GM19043 (cell line): ENCODE measurements around the gene RTN1.

Source experiments
- ATAC-seq: cut with Tn5 transposase; IDR thresholded peaks from one replicate; pipeline ENCODE4 v1.9.1; 2021; ENCODE audit warnings: low read depth; ENCODE audit not compliant: unreplicated experiment

RTN1 gene

DNA sequence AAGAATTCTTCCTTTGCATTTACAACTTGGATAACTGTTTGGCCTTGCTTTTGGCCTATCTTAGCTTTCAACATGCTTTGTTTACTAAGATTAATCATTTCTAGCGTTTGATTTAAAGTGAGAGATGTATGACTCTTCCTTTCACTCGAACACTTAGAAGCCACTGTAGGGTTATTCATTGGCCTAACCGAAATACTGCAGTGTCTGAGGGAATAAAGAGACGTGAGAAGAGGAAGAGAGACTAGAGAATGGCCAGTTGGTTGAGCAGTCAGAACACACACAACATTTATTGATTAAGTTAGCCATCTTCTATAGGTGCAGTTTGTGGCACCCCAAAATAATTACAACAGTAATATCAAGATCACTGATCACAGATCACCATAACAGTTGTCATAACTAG is 231.7 kb downstream of the RTN1 start:
- peak; percentile 67 for ATAC-seq

DNA sequence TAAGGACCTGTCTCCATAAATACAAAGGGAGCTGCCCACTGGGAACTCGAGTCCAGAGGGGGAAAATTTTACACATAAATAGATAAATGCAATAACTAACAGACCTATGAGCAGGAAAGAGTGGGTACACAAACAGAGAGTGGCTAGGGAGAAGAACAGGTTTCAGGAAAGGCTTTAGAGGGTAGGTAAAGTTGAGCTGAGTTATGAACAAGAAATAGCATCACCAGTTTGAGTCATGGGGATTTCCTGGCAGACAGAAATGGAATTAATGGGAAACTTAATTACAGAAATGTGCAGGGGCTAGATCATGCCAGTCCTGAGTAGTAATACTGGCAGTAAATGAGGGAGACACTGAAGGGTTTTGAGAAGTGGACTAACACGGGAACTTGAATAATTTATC is 236.0 kb downstream of the RTN1 start:
- ATAC-seq: no peak

DNA sequence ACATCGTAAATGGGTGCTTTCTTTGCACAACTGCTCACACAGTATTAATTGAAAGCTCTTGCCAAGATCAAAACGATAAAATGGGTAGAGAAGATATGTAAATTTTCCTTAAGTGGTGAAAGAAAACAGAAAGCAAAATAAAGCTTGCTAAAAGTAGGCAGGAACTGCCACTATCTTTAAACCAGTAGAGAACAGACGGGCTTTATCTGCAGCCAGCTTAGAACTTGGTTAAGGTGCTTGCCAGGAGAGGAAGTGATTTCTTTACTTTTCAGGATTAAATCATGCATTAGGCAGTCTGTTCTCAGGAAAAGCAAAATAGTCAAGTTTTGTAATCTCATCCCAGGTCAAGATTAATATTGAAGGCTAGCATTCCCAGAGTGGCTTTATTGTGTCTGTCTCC is 237.1 kb downstream of the RTN1 start:
- no peak for ATAC-seq

DNA sequence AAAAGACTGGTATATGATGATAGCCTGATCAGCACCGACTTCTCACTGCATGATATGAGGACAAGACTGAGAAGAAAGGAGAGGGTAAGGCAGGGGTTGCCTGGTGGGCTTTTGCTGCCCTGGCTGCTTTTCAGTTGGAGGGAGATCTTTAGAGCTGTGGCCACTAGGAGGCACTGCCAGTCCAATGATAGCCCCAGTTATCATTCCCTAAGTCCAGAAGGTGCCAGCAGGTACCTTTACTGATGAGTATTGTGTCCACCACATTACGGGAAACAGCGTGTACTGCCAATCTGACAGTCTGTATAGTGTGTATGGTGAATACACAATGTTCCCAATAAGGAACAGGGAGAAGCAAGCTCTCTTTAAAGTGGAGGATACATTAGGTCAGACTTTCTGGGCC is 238.2 kb downstream of the RTN1 start:
- no peak for ATAC-seq

DNA sequence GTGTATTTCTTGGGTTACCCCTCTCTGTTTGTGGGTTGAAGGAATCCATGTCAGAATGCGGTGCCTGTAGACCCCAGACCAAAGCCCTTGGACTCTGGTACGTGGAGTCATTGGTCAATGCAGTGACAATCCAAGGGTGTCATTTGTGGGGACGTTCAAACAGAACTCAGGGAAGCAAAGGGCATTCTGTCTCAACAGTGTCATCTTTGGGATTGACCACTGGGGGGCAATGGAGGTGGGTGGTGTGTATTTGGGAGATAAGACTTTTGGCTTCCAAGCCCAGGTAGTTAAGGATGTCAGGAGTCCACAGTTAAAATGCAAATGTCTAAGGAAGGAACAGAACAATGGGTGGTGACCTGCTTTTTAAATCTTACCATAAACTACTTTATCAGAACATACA is 239.3 kb downstream of the RTN1 start:
- ATAC-seq: no peak

DNA sequence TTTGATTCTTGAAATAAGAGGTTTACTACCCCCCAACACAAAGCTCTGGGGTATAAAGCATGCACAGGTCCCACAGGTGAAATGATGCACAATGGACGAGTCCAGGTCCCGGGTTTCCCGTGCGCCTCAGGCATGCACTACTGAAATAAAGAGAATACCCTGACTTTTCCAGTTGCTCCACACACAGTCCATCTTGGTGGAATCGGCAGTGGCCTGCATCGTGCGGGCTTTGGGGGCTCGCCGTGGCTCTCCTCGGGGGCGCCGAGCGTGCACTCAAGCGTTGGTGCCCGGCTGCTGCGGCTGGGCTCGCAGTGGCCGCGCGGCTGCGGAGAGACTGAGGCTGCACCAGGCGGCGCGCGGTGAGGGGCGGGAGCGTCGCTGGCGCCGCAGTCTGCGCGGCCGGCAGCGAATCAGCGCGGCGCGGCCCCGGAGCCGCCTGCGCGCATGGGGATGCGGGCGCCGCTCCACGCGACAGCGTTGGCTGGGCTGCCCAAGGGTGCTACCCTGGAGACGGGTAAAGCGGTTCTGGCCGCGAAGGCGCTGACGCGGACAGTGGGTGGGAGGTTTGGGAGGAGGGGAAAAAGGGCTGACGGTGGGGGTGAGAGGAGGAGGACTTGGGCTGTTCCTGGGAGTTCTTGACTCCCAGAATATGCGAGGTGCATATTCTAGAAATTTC is 240.2 kb downstream of the RTN1 start:
- ATAC-seq: no peak

DNA sequence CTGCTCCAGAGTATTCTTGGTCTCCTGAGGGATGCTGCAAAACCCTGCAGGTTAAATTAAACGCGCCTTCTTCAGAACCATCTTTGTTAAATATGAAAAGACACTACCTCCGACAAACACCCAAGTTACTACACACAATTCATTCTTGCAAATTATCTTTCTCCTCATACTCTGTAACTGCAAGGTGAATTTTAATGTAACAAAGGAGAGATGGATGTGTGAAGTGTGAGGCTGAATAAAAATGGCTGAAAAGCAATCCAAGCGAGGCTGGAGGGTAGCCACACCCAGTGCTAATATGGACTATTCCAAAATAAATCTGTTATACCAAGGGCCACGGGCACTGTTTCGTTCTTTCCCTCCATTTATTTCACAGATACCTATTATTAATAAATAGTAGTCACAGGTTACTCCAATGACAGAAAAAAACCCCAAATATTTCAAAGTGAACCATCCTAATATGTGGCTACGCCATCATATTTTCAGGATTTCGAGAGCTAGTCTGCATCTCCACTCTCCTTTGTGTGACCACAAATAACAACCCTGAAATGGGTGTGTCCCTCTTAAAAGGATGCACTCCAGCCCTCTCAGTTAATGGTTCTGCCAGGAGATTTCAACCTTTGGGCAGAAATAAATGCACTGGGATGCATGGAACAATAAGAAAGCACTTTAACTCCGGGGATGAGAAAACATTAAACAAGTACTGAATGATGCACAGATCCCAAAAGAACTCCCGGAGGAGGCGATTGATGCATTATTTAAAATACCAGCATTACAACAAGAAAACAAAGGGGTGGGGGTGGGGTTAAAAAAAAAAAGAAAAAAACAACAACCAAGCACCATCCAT is 240.9 kb downstream of the RTN1 start:
- ATAC-seq: no peak

DNA sequence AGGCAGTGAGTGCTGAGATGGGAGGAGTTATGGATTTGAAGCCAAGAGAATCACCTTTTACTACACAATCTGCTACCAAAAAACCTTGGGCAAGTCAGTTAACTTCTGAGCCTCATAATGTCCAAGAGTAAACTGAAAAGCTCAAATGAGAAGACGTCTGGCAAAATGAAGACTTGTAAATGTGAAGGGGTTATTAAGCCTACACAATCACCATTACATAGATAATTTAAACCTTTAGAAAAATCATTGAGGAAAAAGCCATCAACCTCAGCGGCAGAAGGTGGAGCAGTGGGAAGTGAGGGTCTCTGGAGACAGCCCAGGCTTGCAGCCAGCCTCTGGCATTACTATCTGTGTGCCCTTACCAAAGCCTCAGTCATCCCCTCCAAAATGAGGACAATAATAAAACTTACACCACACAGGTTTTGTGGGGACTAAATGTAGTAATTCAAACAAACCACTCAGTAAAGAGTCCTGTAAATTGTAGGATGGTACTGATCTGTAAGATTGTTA is 243.5 kb downstream of the RTN1 start:
- no peak for ATAC-seq

DNA sequence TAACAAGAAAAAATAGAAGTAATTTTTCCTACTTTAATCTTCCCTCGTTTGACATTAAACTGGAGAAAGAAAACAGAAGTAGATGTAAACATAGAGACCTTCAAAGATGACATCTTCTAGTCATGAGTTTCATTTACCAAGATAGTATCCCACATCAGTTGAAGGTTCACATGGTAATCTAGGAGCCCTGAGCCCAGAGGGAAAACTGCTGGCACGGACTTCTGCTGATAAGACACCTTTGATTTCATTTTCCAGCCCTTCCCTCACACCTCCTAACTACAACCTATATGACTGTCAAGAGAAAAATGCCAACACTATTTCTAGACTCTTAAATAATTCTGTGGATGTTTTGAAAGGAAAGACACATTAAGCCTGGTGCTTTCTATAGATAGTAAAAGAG is 247.9 kb downstream of the RTN1 start:
- no peak for ATAC-seq

DNA sequence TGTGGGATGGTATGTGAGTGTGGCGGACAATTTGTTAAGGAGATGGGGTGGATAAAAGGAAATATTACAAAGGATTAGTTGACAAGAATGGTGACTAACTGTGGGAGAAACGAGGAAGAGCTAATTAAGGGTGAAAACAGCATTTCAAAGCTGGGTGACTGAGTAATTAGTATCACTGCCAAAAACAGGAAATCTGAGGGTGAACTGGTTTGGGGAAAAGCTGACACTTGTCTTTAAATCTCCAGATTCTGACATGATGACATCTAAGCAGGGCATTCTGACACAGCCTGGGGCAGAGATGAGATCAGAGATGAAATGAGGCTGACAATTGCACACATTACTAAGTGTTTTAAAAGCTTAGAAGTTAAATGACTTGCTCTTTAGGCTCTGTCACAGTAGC is 251.5 kb downstream of the RTN1 start:
- no peak for ATAC-seq

DNA sequence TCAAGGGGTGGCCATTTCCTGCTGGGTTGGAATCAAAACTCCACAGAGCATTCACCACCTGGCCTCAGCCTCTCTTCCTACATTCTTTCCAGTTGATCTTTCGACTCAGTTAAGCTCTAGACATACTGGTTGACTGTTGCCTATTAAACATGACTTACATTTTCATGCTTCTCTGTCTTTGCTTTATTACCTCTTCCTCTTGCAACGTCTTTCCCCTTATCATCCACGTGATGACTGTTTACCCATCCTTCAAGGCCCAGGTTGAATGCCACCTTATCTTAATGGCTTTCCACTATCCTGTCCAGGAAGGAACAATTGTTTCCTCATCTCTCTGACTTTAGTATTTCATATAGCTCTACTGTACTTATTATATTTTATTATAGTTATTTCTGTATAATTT is 269.5 kb downstream of the RTN1 start:
- ATAC-seq: no peak

DNA sequence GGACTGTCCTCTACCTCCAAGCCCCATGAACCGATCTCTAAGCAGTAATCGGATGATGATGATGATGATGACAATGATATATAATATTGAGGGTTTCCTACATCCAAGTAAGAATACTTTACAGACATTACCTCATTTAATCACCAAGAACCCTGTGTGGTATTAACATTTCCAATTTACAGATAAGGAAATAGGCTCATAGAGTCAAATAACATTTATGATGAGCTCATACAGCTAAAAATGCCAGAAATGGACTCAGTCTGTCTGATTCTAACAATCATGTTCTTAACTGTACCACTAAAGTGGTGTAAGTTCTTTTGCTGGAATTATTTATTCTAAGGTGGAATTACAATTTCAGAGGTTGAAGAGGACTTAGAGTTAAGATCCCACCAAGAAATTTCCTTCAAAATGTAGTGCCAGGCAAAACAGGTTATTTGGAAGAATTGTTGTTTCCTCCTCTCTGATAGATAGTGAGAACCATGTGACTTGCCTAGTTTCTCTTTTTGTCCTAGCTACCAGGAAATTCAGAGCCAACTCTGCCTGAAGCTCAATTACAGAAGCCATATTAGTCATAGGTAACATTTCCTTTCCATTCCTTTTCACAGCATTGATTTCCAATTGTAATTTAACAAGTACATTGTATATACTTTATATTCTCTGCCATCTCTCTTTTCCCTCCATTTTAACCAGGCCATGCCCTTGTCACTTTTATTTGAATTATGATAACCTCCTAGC is 270.2 kb downstream of the RTN1 start:
- ATAC-seq: no peak

DNA sequence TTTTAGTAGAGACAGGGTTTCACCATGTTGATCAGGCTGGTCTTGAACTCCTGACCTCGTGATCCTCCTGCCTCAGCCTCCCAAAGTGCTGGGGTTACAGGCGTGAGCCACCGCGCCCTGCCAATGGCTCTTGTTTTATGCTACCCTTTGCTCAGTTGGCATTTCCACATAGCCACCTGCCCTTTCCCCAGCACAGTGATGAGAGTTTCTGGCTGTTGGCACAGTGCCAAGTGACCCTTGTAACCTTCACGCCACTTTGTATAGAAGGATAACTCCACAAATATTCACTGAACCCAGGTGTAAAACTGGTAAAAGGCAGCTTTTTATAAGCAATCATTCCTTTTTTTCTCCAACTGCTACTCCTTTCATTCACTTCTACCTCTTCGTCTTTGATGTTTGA is 275.5 kb downstream of the RTN1 start:
- ATAC-seq: no peak

DNA sequence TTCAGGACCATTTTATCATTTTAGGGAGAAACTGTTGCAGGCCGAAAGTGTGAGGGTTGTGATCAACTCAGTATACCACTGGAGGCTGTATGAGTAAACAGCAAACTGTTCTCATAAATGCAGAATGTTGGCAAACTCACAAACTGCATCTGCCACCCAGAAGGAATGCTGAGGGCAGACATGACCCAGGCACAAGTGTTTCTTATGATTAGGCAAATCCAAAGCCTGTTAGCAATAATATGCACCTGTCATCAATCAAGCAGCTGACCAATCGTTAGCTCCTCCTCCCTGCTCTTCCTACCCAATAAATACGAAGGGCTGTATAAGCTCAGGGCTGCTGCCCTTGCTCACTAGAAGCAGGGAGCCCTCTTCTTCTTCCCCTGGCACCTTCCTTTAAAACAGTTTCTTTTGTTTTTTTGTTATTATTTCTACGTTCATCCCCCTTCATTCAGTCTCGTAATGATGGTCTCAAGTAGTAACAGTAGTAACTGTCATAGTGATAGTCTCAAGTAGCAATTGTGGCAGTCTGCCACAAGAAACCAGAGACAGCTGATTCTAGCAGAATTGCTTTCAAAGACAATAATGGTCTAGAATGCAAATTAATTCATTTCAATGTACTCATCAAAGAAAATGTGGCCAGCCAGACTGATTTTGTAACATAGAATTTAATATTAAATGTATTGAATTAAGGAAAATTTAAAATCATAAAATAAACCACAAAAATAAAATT is 278.8 kb downstream of the RTN1 start:
- ATAC-seq: no peak

DNA sequence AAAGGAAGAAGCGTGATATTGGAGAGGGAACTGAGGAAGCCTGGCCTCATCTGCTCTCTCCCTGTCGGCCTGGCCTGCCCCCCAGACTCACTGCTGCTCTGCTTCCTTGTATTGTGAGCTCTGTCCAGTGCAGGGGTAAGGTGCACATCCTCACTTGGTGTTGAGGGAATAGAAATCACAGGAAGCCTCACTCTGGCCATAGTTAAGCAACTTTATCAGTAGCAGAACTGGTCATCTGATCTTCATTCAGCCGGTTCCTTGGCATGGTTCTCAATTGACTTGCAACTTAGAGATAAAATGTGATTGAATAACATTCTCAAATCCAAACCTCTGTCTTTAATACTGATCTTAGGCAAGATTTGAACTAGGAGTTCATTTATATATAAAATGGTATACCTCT is 282.5 kb downstream of the RTN1 start:
- ATAC-seq: no peak

DNA sequence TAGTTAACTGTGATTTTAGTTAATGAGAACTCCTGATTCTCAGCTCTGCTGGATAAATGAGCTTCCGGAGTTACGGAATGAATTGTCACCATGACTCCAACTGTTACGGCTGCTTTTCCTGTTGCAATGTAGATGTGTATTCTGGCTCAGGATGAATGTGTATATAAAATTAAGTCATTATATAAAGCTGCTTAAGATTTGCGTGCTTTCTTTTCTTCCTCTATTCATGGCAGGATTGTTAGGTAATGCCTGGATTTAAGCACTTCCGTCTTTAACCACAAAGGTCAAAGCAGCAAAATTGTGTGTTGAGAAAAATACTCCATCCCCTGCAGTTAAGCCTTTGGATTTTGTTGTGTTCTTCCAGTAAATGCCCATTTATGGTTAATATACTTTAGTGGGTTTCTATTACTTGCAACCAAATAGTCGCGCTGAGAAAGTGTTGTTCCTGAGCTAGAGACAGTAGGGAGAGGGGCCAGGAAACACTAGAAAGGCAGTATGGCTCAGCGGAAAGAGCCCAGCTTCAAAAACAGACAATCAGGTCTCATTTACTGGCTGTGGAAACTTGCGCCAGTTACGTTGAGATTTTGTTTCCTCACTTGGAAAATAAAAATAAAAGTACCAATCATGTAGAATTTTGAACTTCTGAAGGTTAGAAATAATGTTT is 284.6 kb downstream of the RTN1 start:
- ATAC-seq: no peak

DNA sequence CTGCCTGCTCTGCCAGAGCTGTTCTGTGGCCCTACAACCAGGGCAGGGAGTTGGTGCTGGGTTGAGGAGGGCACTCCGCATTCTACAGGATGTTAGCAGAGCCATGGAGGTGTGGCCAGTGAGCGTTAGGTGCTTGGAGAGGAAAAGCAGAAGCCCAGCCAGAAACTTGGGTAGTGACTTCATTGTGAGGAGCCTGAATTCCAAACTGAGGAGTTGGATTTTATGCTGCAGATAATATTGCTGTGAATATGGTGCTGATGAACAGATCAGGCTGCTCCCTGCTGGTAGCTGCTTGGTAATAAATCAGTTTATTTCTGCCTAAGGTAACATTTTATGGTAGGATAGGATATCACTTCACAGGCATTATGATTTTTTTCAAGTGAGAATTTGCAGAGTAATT is 286.8 kb downstream of the RTN1 start:
- no peak for ATAC-seq

DNA sequence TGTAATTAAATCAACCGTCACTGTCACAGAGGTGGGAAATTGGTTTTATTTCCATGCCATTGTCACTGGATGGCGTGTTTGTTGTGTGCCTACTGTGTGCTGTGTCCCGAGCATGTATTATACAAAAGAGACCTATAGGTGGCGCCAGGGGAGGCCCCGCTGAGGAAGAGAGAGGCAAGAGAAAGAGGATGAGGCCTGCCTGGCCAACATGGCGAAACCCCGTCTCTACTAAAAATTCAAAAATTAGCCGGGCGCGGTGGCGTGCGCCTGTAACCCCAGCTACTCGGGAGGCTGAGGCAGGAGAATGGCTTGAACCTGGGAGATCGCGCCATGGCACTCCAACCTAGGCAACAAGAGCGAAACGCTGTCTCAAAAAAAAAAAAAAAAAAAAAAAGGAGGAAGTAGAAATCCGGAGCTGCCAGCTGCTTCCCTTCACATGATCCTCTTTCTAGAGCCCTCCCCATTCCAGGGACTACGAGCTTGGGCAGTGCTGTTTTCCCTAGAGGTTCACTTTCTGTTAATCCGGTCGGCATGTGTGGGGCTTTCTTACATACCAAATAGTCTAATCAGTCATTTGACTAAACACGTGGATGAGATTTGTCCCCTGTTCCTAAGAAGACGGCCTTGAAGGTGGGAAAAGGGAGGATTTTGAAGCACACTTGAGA is 287.6 kb downstream of the RTN1 start:
- no peak for ATAC-seq

DNA sequence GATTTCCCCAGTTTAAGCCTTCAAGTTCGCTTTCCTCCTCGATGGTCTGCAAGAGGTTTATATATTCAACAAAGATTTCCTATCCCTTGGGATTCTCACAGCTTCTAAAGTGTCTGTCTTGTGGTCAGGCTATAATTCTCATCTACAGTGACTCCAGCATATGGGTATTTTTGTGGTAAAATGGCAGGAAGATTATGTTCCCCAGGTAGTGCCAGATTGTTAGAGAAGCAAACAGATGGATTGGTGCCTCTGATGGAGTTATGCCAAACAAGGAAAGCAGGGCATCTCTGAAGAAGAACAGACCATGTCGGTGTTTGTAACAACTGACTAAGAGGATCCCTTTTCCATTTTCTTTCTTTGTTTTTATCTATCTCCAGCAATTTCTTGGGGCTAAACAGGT is 288.4 kb downstream of the RTN1 start:
- no peak for ATAC-seq

DNA sequence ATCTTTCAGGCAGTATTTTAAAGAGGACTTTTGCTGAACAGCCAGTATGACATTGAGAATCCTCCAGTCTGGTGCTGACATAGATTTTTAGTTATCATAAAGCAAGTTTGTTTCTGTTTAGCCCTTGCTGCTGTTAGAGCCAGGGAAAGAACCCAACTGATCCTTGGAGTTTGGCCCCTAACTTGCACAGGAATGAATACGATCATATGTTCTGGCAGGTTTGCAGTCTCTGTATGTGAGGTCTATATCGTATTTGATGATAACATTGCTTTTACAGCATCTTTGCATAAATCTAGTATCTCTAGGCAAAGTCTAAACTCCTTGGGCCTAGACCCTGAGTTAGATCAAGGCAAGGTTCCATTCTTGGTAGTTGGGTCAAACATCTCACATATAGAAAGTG is 289.7 kb downstream of the RTN1 start:
- ATAC-seq: no peak
